KMS-11 (cell line): ENCODE data around the gene TMEM69.

Experiments used
- H2AFZ ChIP-seq: fragments of 200-600 bp; sonication (generic); 2 replicates; pipeline ENCODE4 v1.6.1; 2016; ENCODE audit warnings: antibody characterized with exemption, mixed run types, low read depth
- H3K27ac ChIP-seq: fragments of 200-600 bp; sonication (generic); 2 replicates; pipeline ENCODE4 v1.6.1; 2016; ENCODE audit warnings: mild to moderate bottlenecking, mixed run types
- H3K27me3 ChIP-seq: fragments of 200-600 bp; sonication (generic); 2 replicates; pipeline ENCODE4 v1.6.1; 2017; ENCODE audit warnings: mild to moderate bottlenecking, low read depth, mixed run types, moderate library complexity; ENCODE audit not compliant: insufficient read depth
- H3K36me3 ChIP-seq: fragments of 200-600 bp; sonication (generic); 2 replicates; pipeline ENCODE4 v1.6.1; 2017; ENCODE audit warnings: mild to moderate bottlenecking, mixed run types; ENCODE audit not compliant: insufficient read depth
- H3K4me1 ChIP-seq: fragments of 200-600 bp; sonication (generic); 2 replicates; pipeline ENCODE4 v1.6.1; 2016; ENCODE audit warnings: mild to moderate bottlenecking, low read depth, mixed run types; ENCODE audit not compliant: poor library complexity, severe bottlenecking
- H3K4me2 ChIP-seq: fragments of 200-600 bp; sonication (generic); 2 replicates; pipeline ENCODE4 v1.7.0; 2016; ENCODE audit warnings: mild to moderate bottlenecking, mixed run types
- H3K4me3 ChIP-seq: fragments of 200-600 bp; sonication (generic); IDR thresholded peaks from 2 replicates; pipeline ENCODE4 v1.6.1; 2017; ENCODE audit warnings: low read depth, low read length, mixed read lengths; ENCODE audit not compliant: insufficient read depth
- H3K79me2 ChIP-seq: fragments of 200-600 bp; sonication (generic); 2 replicates; pipeline ENCODE4 v1.6.1; 2016; ENCODE audit warnings: low read depth, mixed run types; ENCODE audit not compliant: insufficient read depth
- H3K9ac ChIP-seq: fragments of 200-600 bp; sonication (generic); 2 replicates; pipeline ENCODE4 v1.6.1; 2016; ENCODE audit warnings: mild to moderate bottlenecking, mixed run types
- H4K20me1 ChIP-seq: fragments of 200-600 bp; sonication (generic); 2 replicates; pipeline ENCODE4 v1.6.1; 2016; ENCODE audit warnings: mild to moderate bottlenecking, mixed run types; ENCODE audit not compliant: insufficient read depth
- CTCF ChIP-seq: fragments of 200-600 bp; sonication (generic); conservative IDR thresholded peaks from 2 replicates; pipeline ENCODE4 v1.6.1; 2017; ENCODE audit warnings: low read depth, mild to moderate bottlenecking, antibody characterized with exemption, low read length, moderate library complexity, mixed read lengths

Gene TMEM69

GRCh38 chr1:45687754-45688740 lies at the start of gene TMEM69:
Gene TMEM69, plus strand, starts transcription at chr1:45688181. Its CDS starts 2,888 bp downstream, at chr1:45691069.
- no peaks in the 10 kb centered on the region for H3K36me3 ChIP-seq
- peak within 1 kb of the TSS; percentile 76 for H3K4me2 ChIP-seq
- H3K4me3 ChIP-seq: peak within 1 kb of the TSS; percentile 50
- H2AFZ ChIP-seq: peak within 1 kb of the TSS; percentile 70
- H3K9ac ChIP-seq: peak within 1 kb of the TSS; percentile 83
- H3K4me1 ChIP-seq: peaks cover 18% of the 10 kb centered on the region
- peaks cover 63% of the 10 kb centered on the region for H3K79me2 ChIP-seq
- peaks cover 10% of the 10 kb centered on the region; the same call in 1 of the 2 replicates for H4K20me1 ChIP-seq
- peak within 1 kb of the TSS; percentile 89 for H3K27ac ChIP-seq
- no peak for TF ChIP-seq CTCF
- H3K27me3 ChIP-seq: no peaks in the 10 kb centered on the region

GRCh38 chr1:45640293-45640692 lies 47.7 kb upstream of the TMEM69 start:
- Histone ChIP-seq H3K79me2 (no peaks in the 10 kb centered on the region), H3K27ac (no peak overlapping the region), H3K27me3 (no peaks in the 10 kb centered on the region), H3K9ac (no peak overlapping the region), H2AFZ (no peak overlapping the region), H3K4me2 (no peak overlapping the region), H3K4me3 (no peak overlapping the region), H3K4me1 (peaks cover 14% of the 10 kb centered on the region), H4K20me1 (no peaks in the 10 kb centered on the region), H3K36me3 (no peaks in the 10 kb centered on the region)
- TF ChIP-seq CTCF: no peak

GRCh38 chr1:45643321-45643720 lies 44.7 kb upstream of the TMEM69 start:
- no peak overlapping the region for H2AFZ ChIP-seq
- TF ChIP-seq CTCF: no peak
- H4K20me1 ChIP-seq: no peaks in the 10 kb centered on the region
- H3K79me2 ChIP-seq: no peaks in the 10 kb centered on the region
- no peak overlapping the region for H3K9ac ChIP-seq
- no peak overlapping the region for H3K27ac ChIP-seq
- H3K36me3 ChIP-seq: no peaks in the 10 kb centered on the region
- no peaks in the 10 kb centered on the region for H3K27me3 ChIP-seq
- no peak overlapping the region for H3K4me3 ChIP-seq
- peaks cover 14% of the 10 kb centered on the region for H3K4me1 ChIP-seq
- no peak overlapping the region for H3K4me2 ChIP-seq

- no peaks in the 10 kb centered on the region for H3K36me3 ChIP-seq
- peak overlapping the region; percentile 18; the same call in 1 of the 2 replicates for H3K27ac ChIP-seq
- no peak overlapping the region for H3K4me2 ChIP-seq
- no peak for TF ChIP-seq CTCF
- no peak overlapping the region for H3K4me3 ChIP-seq
- peaks cover 14% of the 10 kb centered on the region for H3K4me1 ChIP-seq
- no peaks in the 10 kb centered on the region for H4K20me1 ChIP-seq
- no peaks in the 10 kb centered on the region; the same call in 1 of the 2 replicates for H3K79me2 ChIP-seq
- no peaks in the 10 kb centered on the region for H3K27me3 ChIP-seq
- no peak overlapping the region for H3K9ac ChIP-seq
- no peak overlapping the region for H2AFZ ChIP-seq
Observed at GRCh38 chr1:45643978-45644377, 44.0 kb upstream of the TMEM69 start.
